ENCODE data around the gene SDF2.

DNA sequence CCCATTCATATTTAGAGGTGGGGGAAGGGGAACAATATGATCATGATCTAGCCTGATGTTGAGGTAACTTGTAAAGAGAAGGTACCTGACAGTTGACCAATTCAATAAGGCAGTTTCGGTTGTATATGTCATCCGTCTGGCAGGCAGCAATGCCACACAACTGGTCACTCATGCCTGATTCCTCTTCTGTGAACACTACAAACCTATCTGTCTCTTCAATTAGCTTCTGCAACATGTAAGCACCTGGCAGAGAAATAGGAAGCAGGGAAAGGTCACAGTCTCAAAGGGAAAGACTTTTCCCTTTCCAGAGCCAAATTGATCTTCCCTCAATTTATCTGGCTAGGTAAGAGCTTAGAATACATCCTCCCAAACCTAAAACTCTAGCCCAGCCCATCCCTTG lies 37.6 kb downstream of the SDF2 start:
- TF ChIP-seq CTCF (conservative IDR thresholded peaks at IDR 0.05 in 1 of 2, IDR thresholded peaks at IDR 0.05 in 1 of 2; ENCODE audit: extremely low read depth in 1 of 2, insufficient read depth in 1 of 2, low read depth in 1 of 2, low read length in 2 of 2) (no peak), EZH2 (IDR thresholded peaks at IDR 0.05; ENCODE audit: borderline replicate concordance, low read length) (no peak)

All from mammary epithelial cell (primary cell).